GM23338 (cell line): ENCODE data around the gene MSRB1. TPM values are rescaled to one million over a fixed set of nuclear protein-coding genes. Genes with fewer than 3 reads are reported as not detected.

Experiments used
- ATAC-seq: fragments of 200-7000 bp; cut with Tn5 transposase; 3 replicates; pipeline ENCODE4 v1.9.1; 2020
- DNase-seq: peaks from one replicate; pipeline ENCODE4 v3.0.0-alpha.2; 2015; ENCODE audit warnings: low spot score
- H2AFZ ChIP-seq: fragments of 200-600 bp; sonication (generic); 2 replicates; pipeline ENCODE4 v1.8.0; 2016; ENCODE audit warnings: antibody characterized with exemption, mild to moderate bottlenecking, moderate library complexity
- H3F3A ChIP-seq: fragments of 200-600 bp; sonication (generic); replicated peaks from 2 replicates; pipeline ENCODE4 v1.8.0; 2017; ENCODE audit warnings: antibody characterized with exemption, mixed run types, low read depth
- H3K27ac ChIP-seq: fragments of 200-600 bp; sonication (generic); 2 replicates; pipeline ENCODE4 v1.6.1; 2016; ENCODE audit warnings: low read depth
- H3K27me3 ChIP-seq: fragments of 200-600 bp; sonication (generic); 2 replicates; pipeline ENCODE4 v1.8.0; 2016; ENCODE audit warnings: mild to moderate bottlenecking, mixed run types, moderate library complexity; ENCODE audit not compliant: insufficient read depth
- H3K36me3 ChIP-seq: fragments of 200-600 bp; sonication (generic); 2 replicates; pipeline ENCODE4 v1.8.0; 2016; ENCODE audit warnings: mild to moderate bottlenecking; ENCODE audit not compliant: insufficient read depth
- H3K4me1 ChIP-seq: fragments of 200-600 bp; sonication (generic); 2 replicates; pipeline ENCODE4 v1.8.0; 2016; ENCODE audit warnings: mild to moderate bottlenecking, moderate library complexity; ENCODE audit not compliant: insufficient read depth
- H3K4me2 ChIP-seq: fragments of 200-600 bp; sonication (generic); 2 replicates; pipeline ENCODE4 v1.7.1; 2017; ENCODE audit warnings: mixed run types
- H3K4me3 ChIP-seq: fragments of 200-600 bp; sonication (generic); 2 replicates; pipeline ENCODE4 v1.6.1; 2016; ENCODE audit warnings: mixed run types
- H3K79me2 ChIP-seq: fragments of 200-600 bp; sonication (generic); replicated peaks from 2 replicates; pipeline ENCODE4 v1.8.0; 2017; ENCODE audit warnings: mild to moderate bottlenecking; ENCODE audit not compliant: insufficient read depth
- H3K9me2 ChIP-seq: fragments of 200-600 bp; sonication (generic); 2 replicates; pipeline ENCODE4 v1.8.0; 2017; ENCODE audit not compliant: insufficient read depth
- H4K20me1 ChIP-seq: fragments of 200-600 bp; sonication (generic); replicated peaks from 2 replicates; pipeline ENCODE4 v1.8.0; 2017; ENCODE audit warnings: mild to moderate bottlenecking; ENCODE audit not compliant: insufficient read depth
- H3K27ac Mint-ChIP-seq: 2 replicates; pipeline ENCODE4 v1.8.0; 2020; ENCODE audit warnings: inconsistent platforms, mild to moderate bottlenecking, moderate library complexity, mixed read lengths
- H3K27me3 Mint-ChIP-seq: 3 replicates; pipeline ENCODE4 v1.8.0; 2022; ENCODE audit warnings: low read depth, mild to moderate bottlenecking, moderate library complexity, mixed read lengths, inconsistent platforms; ENCODE audit not compliant: insufficient read depth, poor library complexity
- H3K36me3 Mint-ChIP-seq: 3 replicates; pipeline ENCODE4 v1.8.0; 2021; ENCODE audit warnings: low read depth, mild to moderate bottlenecking, inconsistent platforms, moderate library complexity, mixed read lengths
- H3K4me1 Mint-ChIP-seq: 3 replicates; pipeline ENCODE4 v1.8.0; 2020; ENCODE audit warnings: mild to moderate bottlenecking, inconsistent platforms, mixed read lengths
- H3K4me3 Mint-ChIP-seq: 3 replicates; pipeline ENCODE4 v1.8.0; 2021; ENCODE audit warnings: moderate library complexity, mild to moderate bottlenecking, inconsistent platforms, mixed read lengths
- H3K9me3 Mint-ChIP-seq: 3 replicates; pipeline ENCODE4 v1.8.0; 2020; ENCODE audit warnings: moderate library complexity, mild to moderate bottlenecking, inconsistent platforms, mixed read lengths
- CREB1 ChIP-seq: fragments of 250-450 bp; sonication (Bioruptor Pico); IDR thresholded peaks from 2 replicates; pipeline ENCODE4 v1.5.0; 2020; ENCODE audit warnings: low read depth, mild to moderate bottlenecking, moderate library complexity
- EZH2 ChIP-seq: fragments of 200-600 bp; sonication (generic); IDR thresholded peaks from one replicate; pipeline ENCODE4 v1.8.0; 2017; ENCODE audit warnings: antibody characterized with exemption, mild to moderate bottlenecking, low read depth; ENCODE audit not compliant: unreplicated experiment
- EZH2phosphoT487 ChIP-seq: fragments of 200-600 bp; sonication (generic); IDR thresholded peaks from one replicate; pipeline ENCODE4 v1.8.1; 2018; ENCODE audit warnings: antibody characterized with exemption; ENCODE audit not compliant: unreplicated experiment
- JUNB ChIP-seq: IDR thresholded peaks from one replicate; pipeline ENCODE4 v1.6.1; 2016; ENCODE audit warnings: antibody characterized with exemption; ENCODE audit not compliant: unreplicated experiment
- NANOG ChIP-seq: IDR thresholded peaks from 2 replicates; pipeline ENCODE4 v1.6.1; 2016; ENCODE audit warnings: antibody characterized with exemption, borderline replicate concordance
- POLR2AphosphoS5 ChIP-seq: IDR thresholded peaks from 2 replicates; pipeline ENCODE4 v1.6.1; 2016; ENCODE audit warnings: antibody characterized with exemption, low read depth
- STAT1 ChIP-seq: IDR thresholded peaks from one replicate; pipeline ENCODE4 v1.6.1; 2016; ENCODE audit warnings: antibody characterized with exemption; ENCODE audit not compliant: unreplicated experiment
- ZNF114 ChIP-seq: fragments of 250-450 bp; sonication (Bioruptor Pico); IDR thresholded peaks from 2 replicates; pipeline ENCODE4 v1.5.0; 2020; ENCODE audit warnings: mild to moderate bottlenecking, moderate library complexity
- ZNF331 ChIP-seq: fragments of 250-450 bp; sonication (Bioruptor Pico); IDR thresholded peaks from 2 replicates; pipeline ENCODE4 v1.5.0; 2020; ENCODE audit warnings: low read depth, mild to moderate bottlenecking, moderate library complexity
- polyA plus RNA-seq: library from polyadenylated mRNA; unstranded; fragments of >200 nt; fragmentation: Nextera tagmentation; extraction: Ambion mirVana; gene quantifications from 2 replicates; pipeline ENCODE4 v1.2.1, GENCODE V29; 2016
- total RNA-seq: library from RNA; depleted of rRNA; stranded (reverse); fragments of >200 nt; shearing (Covaris generic); gene quantifications from 2 replicates; pipeline ENCODE4 v1.2.3, GENCODE V29; 2014
- TF ChIP-seq, protein P1 (sequence below): IDR thresholded peaks from 2 replicates; pipeline ENCODE4 v1.6.1; 2016; ENCODE audit warnings: antibody characterized with exemption
- TF ChIP-seq, protein P2 (sequence below), 2 experiments: fragments of 200-600 bp in 1 of 2; sonication (generic) in 1 of 2; conservative IDR thresholded peaks; 2 replicates each; pipeline versions ENCODE4 v1.5.1 to v1.6.1; 2016 to 2017; ENCODE audit warnings: antibody characterized with exemption in 2 of 2, low read depth in 2 of 2, mild to moderate bottlenecking in 2 of 2, moderate library complexity in 1 of 2
- TF ChIP-seq, protein P3 (sequence below): IDR thresholded peaks from one replicate; pipeline ENCODE4 v1.6.1; 2018; ENCODE audit warnings: antibody characterized with exemption; ENCODE audit not compliant: unreplicated experiment

MSRB1 gene
- total and polyA plus RNA-seq, 2 experiments from 2014 or later = 30.4 to 31.3 TPM

DNA sequence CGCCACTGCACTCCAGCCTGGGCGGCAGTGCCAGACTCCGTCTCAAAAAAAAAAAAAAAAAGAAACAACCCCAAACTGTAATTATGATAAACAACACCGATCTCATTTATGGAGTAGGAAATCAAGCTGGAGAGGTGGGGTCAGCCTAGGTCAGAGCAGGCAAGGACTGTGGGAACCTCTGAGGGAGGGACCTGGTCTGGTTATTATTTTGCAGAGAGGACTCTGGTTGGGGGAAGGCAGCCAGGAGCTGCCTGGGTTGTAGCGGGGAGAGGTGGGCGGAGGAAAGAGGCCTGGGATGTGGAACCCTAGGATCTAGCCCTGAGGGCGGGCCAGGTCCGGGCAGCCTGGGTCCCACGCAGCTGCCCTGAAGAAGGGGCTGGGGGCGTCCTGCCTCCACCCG lies 13.9 kb downstream of the MSRB1 start:
- TF ChIP-seq ZNF114 (no peak), NANOG (no peak)
- peak; percentile 55 for DNase-seq
- peak overlapping the region; percentile 66 for H3K4me3 ChIP-seq
- no peaks in the 10 kb centered on the region for H3K9me3 Mint-ChIP-seq
- H3K36me3 Mint-ChIP-seq = no peaks in the 10 kb centered on the region
- H3K27ac ChIP-seq = no peak overlapping the region
- peaks cover 11% of the 10 kb centered on the region for H3K4me1 Mint-ChIP-seq
- H3F3A ChIP-seq = no peaks in the 10 kb centered on the region
- H3K27me3 ChIP-seq = peaks cover 27% of the 10 kb centered on the region
- H2AFZ ChIP-seq = peak overlapping the region; percentile 85
- no peaks in the 10 kb centered on the region for H3K79me2 ChIP-seq
- no peak overlapping the region for H3K27ac Mint-ChIP-seq
- H3K9me2 ChIP-seq = no peaks in the 10 kb centered on the region
- H3K4me2 ChIP-seq = peak overlapping the region; percentile 84
- no peaks in the 10 kb centered on the region for H3K36me3 ChIP-seq
- ATAC-seq = peak; percentile 44
- peaks cover 2% of the 10 kb centered on the region; the same call in 1 of the 2 replicates for H3K4me1 ChIP-seq
- no peaks in the 10 kb centered on the region for H4K20me1 ChIP-seq
- H3K27me3 Mint-ChIP-seq = peaks cover 38% of the 10 kb centered on the region
- H3K4me3 Mint-ChIP-seq = peak overlapping the region; percentile 71

DNA sequence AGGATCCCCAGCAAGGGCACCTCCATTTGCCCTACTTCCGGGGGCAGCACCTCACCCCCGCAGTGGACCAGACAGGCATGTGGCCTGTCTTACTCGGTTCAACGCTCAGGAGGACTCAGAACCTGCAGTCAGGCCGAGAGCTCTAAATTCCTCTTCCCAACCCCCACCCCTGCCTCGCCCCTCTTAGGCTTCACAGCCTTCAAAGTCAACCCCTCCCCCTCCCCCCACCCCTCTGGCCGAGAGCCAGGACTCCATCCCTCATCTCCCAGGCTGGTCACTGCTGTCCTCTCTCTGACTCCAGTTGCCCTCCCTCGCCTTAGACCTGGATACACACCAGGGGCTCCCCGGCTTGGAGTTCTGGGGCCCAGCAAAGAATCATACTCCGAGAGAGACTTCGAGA lies 16.7 kb downstream of the MSRB1 start:
- Histone ChIP-seq H3K27me3 (peaks cover 46% of the 10 kb centered on the region), H3K4me2 (0 out of 2 replicates have a peak overlapping the region, but pooled peaks have one; percentile 43), H3K79me2 (no peaks in the 10 kb centered on the region), H2AFZ (no peak overlapping the region), H3K36me3 (no peaks in the 10 kb centered on the region), H3K4me3 (no peak overlapping the region), H3F3A (0 out of 2 replicates have a peak, but pooled peaks cover 2% of the 10 kb centered on the region), H4K20me1 (no peaks in the 10 kb centered on the region), H3K27ac (no peak overlapping the region), H3K4me1 (peaks cover 7% of the 10 kb centered on the region; the same call in 1 of the 2 replicates), H3K9me2 (no peaks in the 10 kb centered on the region)
- Mint-ChIP-seq H3K4me1 (peaks cover 5% of the 10 kb centered on the region), H3K27ac (no peak overlapping the region), H3K9me3 (no peaks in the 10 kb centered on the region), H3K27me3 (peaks cover 53% of the 10 kb centered on the region), H3K4me3 (no peak overlapping the region), H3K36me3 (no peaks in the 10 kb centered on the region; the same call in 2 of the 3 replicates)
- ATAC-seq (no peak), DNase-seq (no peak)
- TF ChIP-seq STAT1 (no peak), ZNF114 (no peak), CREB1 (CRISPR knock-in tag) (no peak), POLR2AphosphoS5 (no peak), JUNB (no peak), EZH2 (no peak), EZH2phosphoT487 (no peak), NANOG (no peak), ZNF331 (no peak)
- TF ChIP-seq, protein P1, sequence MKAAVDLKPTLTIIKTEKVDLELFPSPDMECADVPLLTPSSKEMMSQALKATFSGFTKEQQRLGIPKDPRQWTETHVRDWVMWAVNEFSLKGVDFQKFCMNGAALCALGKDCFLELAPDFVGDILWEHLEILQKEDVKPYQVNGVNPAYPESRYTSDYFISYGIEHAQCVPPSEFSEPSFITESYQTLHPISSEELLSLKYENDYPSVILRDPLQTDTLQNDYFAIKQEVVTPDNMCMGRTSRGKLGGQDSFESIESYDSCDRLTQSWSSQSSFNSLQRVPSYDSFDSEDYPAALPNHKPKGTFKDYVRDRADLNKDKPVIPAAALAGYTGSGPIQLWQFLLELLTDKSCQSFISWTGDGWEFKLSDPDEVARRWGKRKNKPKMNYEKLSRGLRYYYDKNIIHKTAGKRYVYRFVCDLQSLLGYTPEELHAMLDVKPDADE = no peak
- TF ChIP-seq, protein P2, sequence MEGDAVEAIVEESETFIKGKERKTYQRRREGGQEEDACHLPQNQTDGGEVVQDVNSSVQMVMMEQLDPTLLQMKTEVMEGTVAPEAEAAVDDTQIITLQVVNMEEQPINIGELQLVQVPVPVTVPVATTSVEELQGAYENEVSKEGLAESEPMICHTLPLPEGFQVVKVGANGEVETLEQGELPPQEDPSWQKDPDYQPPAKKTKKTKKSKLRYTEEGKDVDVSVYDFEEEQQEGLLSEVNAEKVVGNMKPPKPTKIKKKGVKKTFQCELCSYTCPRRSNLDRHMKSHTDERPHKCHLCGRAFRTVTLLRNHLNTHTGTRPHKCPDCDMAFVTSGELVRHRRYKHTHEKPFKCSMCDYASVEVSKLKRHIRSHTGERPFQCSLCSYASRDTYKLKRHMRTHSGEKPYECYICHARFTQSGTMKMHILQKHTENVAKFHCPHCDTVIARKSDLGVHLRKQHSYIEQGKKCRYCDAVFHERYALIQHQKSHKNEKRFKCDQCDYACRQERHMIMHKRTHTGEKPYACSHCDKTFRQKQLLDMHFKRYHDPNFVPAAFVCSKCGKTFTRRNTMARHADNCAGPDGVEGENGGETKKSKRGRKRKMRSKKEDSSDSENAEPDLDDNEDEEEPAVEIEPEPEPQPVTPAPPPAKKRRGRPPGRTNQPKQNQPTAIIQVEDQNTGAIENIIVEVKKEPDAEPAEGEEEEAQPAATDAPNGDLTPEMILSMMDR (conservative IDR thresholded peaks at IDR 0.05; ENCODE audit: low read depth in 2 of 2) = no peak
- TF ChIP-seq, protein P3, sequence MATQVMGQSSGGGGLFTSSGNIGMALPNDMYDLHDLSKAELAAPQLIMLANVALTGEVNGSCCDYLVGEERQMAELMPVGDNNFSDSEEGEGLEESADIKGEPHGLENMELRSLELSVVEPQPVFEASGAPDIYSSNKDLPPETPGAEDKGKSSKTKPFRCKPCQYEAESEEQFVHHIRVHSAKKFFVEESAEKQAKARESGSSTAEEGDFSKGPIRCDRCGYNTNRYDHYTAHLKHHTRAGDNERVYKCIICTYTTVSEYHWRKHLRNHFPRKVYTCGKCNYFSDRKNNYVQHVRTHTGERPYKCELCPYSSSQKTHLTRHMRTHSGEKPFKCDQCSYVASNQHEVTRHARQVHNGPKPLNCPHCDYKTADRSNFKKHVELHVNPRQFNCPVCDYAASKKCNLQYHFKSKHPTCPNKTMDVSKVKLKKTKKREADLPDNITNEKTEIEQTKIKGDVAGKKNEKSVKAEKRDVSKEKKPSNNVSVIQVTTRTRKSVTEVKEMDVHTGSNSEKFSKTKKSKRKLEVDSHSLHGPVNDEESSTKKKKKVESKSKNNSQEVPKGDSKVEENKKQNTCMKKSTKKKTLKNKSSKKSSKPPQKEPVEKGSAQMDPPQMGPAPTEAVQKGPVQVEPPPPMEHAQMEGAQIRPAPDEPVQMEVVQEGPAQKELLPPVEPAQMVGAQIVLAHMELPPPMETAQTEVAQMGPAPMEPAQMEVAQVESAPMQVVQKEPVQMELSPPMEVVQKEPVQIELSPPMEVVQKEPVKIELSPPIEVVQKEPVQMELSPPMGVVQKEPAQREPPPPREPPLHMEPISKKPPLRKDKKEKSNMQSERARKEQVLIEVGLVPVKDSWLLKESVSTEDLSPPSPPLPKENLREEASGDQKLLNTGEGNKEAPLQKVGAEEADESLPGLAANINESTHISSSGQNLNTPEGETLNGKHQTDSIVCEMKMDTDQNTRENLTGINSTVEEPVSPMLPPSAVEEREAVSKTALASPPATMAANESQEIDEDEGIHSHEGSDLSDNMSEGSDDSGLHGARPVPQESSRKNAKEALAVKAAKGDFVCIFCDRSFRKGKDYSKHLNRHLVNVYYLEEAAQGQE = no peak
